NCI-H146 treated with DMSO at 0.1 percent for 48 hours (cell line): ENCODE results near the gene CDSN.
"Not testable (repeated sequence)": the region's sequence is repeated elsewhere in the genome, so short reads cannot be mapped to it uniquely, and the experiment has no call there.

Experiments
- DNase-seq: peaks from one replicate; lab custom pipeline; 2025; ENCODE audit not compliant: unreplicated experiment; lab: John Stamatoyannopoulos, UW

Gene CDSN

GRCh38 chr6:31087494-31088089, 32.7 kb downstream of the CDSN start:
- peak; percentile 13 for DNase-seq

GRCh38 chr6:31086788-31087440, 33.3 kb downstream of the CDSN start:
- DNase-seq: no peak

GRCh38 chr6:31083742-31084354, 36.4 kb downstream of the CDSN start:
- DNase-seq: no peak

- DNase-seq: no peak
Observed at GRCh38 chr6:31081872-31082271, 38.4 kb downstream of the CDSN start.

GRCh38 chr6:31079656-31080261, 40.5 kb downstream of the CDSN start:
- DNase-seq: peak; percentile 25

- DNase-seq: no peak
Observed at GRCh38 chr6:31076611-31077010, 43.6 kb downstream of the CDSN start.

- no peak for DNase-seq
Observed at GRCh38 chr6:31075528-31075927, 44.7 kb downstream of the CDSN start.

GRCh38 chr6:31074401-31074800, 45.8 kb downstream of the CDSN start:
- no peak for DNase-seq

- no peak for DNase-seq
Observed at GRCh38 chr6:31070711-31071197, 49.5 kb downstream of the CDSN start.

- peak; percentile 51 for DNase-seq
Observed at GRCh38 chr6:31068669-31069340, 51.4 kb downstream of the CDSN start.

GRCh38 chr6:31067891-31068668, 52.2 kb downstream of the CDSN start:
- not testable (repeated sequence) for DNase-seq

- DNase-seq: not testable (repeated sequence)
Observed at GRCh38 chr6:31067028-31067427, 53.2 kb downstream of the CDSN start.

- DNase-seq: no peak
Observed at GRCh38 chr6:31065556-31065955, 54.7 kb downstream of the CDSN start.
